ENCODE data around the gene RREB1. TPM values are rescaled to one million over a fixed set of nuclear protein-coding genes. Genes with fewer than 3 reads are reported as not detected.

The RREB1 gene
- total and polyA plus RNA-seq, 2 experiments from 2014 or later = 6.4 to 12.4 TPM

DNA sequence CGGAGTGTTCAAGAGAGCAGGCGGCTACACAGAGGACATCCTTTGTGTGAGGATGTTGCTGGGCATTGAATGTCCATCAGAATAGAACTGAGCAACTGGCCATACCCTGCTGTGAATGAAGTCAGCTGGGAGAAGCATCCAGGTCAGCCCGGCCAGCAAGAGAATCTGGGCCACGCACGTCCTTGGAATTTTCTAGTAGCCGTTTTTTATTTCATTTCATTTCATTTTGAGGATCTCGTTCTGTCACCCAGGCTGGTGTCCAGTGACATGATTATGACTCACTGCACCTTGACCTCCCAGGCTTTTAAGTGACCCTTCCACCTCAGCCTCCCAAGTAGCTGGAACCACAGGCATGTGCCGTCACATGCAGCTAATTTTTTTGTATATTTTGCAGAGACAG, 107.4 kb downstream of the RREB1 start:
- H3K79me2 ChIP-seq (ENCODE audit: insufficient read depth) = peaks cover 27% of the 10 kb centered on the region
- no peak overlapping the region for H3K4me2 ChIP-seq (ENCODE audit: unreplicated experiment)
- no peaks in the 10 kb centered on the region for H3F3A ChIP-seq (ENCODE audit: insufficient read depth)
- H3K36me3 ChIP-seq (ENCODE audit: low read depth) = peaks cover 32% of the 10 kb centered on the region
- no peak for TF ChIP-seq EZH2 (IDR thresholded peaks at IDR 0.05; ENCODE audit: insufficient read depth, poor library complexity, severe bottlenecking)
- no peak for TF ChIP-seq EZH2phosphoT487 (IDR thresholded peaks at IDR 0.05; ENCODE audit: insufficient read depth, low read depth)
- H3K27me3 ChIP-seq (replicated peaks; ENCODE audit: insufficient read depth) = no peaks in the 10 kb centered on the region
- no peaks in the 10 kb centered on the region for H3K9me3 ChIP-seq (ENCODE audit: low read depth)
- H2AFZ ChIP-seq = no peak overlapping the region
- no peak overlapping the region for H3K9ac ChIP-seq
- H4K20me1 ChIP-seq (ENCODE audit: insufficient read depth) = no peaks in the 10 kb centered on the region
- no peaks in the 10 kb centered on the region for H3K9me2 ChIP-seq (ENCODE audit: insufficient read depth)
- in situ Hi-C loops (cut with MboI) = no loop called here
- H3K27ac ChIP-seq = no peak overlapping the region
- peaks cover 5% of the 10 kb centered on the region for H3K4me1 ChIP-seq (ENCODE audit: insufficient read depth)
- no peak for DNase-seq
- H3K4me3 ChIP-seq = no peak overlapping the region
- WGBS, 2 experiments (ENCODE audit: low coverage in 1 of 2, low lambda C conversion rate in 2 of 2, missing lambda C conversion rate in 2 of 2) = 87 to 89% methylated on average over 8 of the region's 8 CpGs

DNA sequence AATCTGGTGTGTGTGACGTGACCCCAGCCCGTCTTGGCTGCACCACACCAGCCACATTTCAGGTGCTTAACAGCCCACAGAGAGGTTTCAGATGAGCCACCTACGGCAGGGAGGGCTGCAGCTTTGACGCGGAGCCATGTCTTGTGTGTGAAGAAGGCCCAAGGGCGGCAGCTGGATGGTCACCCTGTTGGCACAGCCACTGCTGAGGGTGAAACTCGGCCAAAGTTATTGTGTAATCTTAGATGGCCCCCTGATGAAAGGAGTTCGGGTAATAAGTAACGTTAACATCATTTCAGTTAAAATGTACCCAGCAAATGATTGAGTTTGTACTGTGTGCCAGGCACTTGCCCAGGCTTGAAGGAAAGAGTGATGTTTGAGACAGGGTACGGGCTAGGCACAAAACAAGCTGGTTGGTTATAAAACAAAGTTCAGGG, 108.1 kb downstream of the RREB1 start:
- no peaks in the 10 kb centered on the region for H3K9me2 ChIP-seq (ENCODE audit: insufficient read depth)
- no peak for DNase-seq
- 71 to 76% methylated on average over 10 of the region's 10 CpGs for WGBS, 2 experiments (ENCODE audit: low coverage in 1 of 2, low lambda C conversion rate in 2 of 2, missing lambda C conversion rate in 2 of 2)
- no peaks in the 10 kb centered on the region for H3F3A ChIP-seq (ENCODE audit: insufficient read depth)
- no peaks in the 10 kb centered on the region for H3K27me3 ChIP-seq (replicated peaks; ENCODE audit: insufficient read depth)
- H4K20me1 ChIP-seq (ENCODE audit: insufficient read depth) = no peaks in the 10 kb centered on the region
- H3K4me3 ChIP-seq = no peak overlapping the region
- no peak overlapping the region for H2AFZ ChIP-seq
- TF ChIP-seq EZH2phosphoT487 (IDR thresholded peaks at IDR 0.05; ENCODE audit: insufficient read depth, low read depth) (no peak), EZH2 (IDR thresholded peaks at IDR 0.05; ENCODE audit: insufficient read depth, poor library complexity, severe bottlenecking) (no peak)
- no peak overlapping the region for H3K9ac ChIP-seq
- H3K79me2 ChIP-seq (ENCODE audit: insufficient read depth) = peaks cover 34% of the 10 kb centered on the region
- H3K4me2 ChIP-seq (ENCODE audit: unreplicated experiment) = no peak overlapping the region
- peaks cover 5% of the 10 kb centered on the region for H3K4me1 ChIP-seq (ENCODE audit: insufficient read depth)
- peaks cover 32% of the 10 kb centered on the region for H3K36me3 ChIP-seq (ENCODE audit: low read depth)
- in situ Hi-C loops (cut with MboI) = no loop called here
- H3K27ac ChIP-seq = no peak overlapping the region
- no peaks in the 10 kb centered on the region for H3K9me3 ChIP-seq (ENCODE audit: low read depth)

DNA sequence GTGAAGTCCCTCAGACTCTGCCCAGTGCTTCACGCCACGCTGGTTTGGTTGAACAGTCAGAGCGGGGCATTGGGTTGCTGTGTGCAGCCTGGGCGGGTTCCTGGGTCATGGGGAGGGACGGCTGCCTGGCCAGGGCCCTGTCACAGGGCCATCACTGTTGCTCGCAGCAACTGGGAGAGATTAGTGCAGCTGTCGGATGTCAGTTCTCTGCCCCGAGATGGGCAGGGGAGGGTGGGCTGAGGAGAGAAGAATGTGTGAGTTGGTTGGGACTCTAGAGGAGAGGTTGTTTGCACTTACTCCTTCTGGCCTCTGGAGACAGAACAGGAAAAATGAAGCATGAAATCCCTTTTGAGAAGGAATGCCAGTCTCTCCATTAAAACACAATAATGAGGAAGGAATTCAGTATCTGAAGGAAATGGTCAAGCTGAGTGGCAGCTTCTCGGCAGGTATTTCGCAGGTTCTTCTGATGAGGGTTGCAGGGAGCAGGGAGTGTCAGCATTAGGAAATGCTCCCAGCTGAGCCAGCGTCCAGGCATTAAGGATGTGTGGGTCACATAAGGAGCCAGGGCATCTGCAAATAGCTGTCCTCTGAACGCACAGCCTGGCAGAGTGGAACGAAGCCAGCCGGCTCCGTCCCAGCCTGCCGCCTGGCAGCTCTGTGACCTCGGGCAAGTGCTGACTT, 109.3 kb downstream of the RREB1 start:
- TF ChIP-seq EZH2phosphoT487 (IDR thresholded peaks at IDR 0.05; ENCODE audit: insufficient read depth, low read depth) (no peak), EZH2 (IDR thresholded peaks at IDR 0.05; ENCODE audit: insufficient read depth, poor library complexity, severe bottlenecking) (no peak)
- H3K4me1 ChIP-seq (ENCODE audit: insufficient read depth) = peaks cover 5% of the 10 kb centered on the region
- DNase-seq = no peak
- H2AFZ ChIP-seq = no peak overlapping the region
- H4K20me1 ChIP-seq (ENCODE audit: insufficient read depth) = no peaks in the 10 kb centered on the region
- no peaks in the 10 kb centered on the region for H3K9me3 ChIP-seq (ENCODE audit: low read depth)
- no peak overlapping the region for H3K27ac ChIP-seq
- WGBS, 2 experiments (ENCODE audit: low coverage in 1 of 2, low lambda C conversion rate in 2 of 2, missing lambda C conversion rate in 2 of 2) = 81 to 86% methylated on average over 17 of the region's 17 CpGs
- no peaks in the 10 kb centered on the region for H3K9me2 ChIP-seq (ENCODE audit: insufficient read depth)
- H3K79me2 ChIP-seq (ENCODE audit: insufficient read depth) = peaks cover 41% of the 10 kb centered on the region
- in situ Hi-C loops (cut with MboI) = no loop called here
- H3K27me3 ChIP-seq (replicated peaks; ENCODE audit: insufficient read depth) = no peaks in the 10 kb centered on the region
- peaks cover 23% of the 10 kb centered on the region for H3K36me3 ChIP-seq (ENCODE audit: low read depth)
- no peak overlapping the region for H3K4me3 ChIP-seq
- no peak overlapping the region for H3K9ac ChIP-seq
- no peaks in the 10 kb centered on the region for H3F3A ChIP-seq (ENCODE audit: insufficient read depth)
- H3K4me2 ChIP-seq (ENCODE audit: unreplicated experiment) = no peak overlapping the region

DNA sequence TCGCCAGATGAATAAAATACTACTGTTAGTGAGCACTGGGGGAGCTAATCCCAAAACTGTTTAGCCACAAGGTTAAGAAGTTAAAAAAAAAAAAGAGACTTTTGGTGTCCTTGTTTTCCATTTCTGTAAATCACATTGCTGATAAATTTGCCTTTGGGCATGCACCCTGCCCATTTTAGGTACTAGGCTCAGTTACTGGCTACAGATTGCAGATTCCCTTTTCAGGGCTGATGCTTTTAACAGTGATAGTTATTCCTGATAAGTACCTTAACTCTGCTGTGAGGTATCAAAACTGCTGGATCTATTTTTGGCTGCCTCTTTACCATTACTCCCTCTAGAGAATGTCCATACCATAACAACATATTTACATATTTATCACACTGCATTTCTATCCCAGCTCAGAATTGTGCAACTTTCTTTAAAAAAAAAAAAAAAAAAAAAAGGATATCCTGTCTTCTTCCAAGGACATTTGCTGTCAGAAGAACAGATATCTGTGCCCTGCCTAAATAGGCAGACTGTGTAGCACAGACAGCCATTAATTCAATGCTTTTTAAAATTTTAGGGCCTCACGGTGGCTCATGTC, 110.7 kb downstream of the RREB1 start:
- Histone ChIP-seq H2AFZ (no peak overlapping the region), H3K79me2 (ENCODE audit: insufficient read depth) (peaks cover 49% of the 10 kb centered on the region), H3K36me3 (ENCODE audit: low read depth) (peaks cover 27% of the 10 kb centered on the region), H3K4me2 (ENCODE audit: unreplicated experiment) (no peak overlapping the region), H3K27ac (no peak overlapping the region), H3K9ac (no peak overlapping the region), H3K4me1 (ENCODE audit: insufficient read depth) (peaks cover 5% of the 10 kb centered on the region), H4K20me1 (ENCODE audit: insufficient read depth) (no peaks in the 10 kb centered on the region), H3K9me3 (ENCODE audit: low read depth) (no peaks in the 10 kb centered on the region), H3K9me2 (ENCODE audit: insufficient read depth) (no peaks in the 10 kb centered on the region), H3K4me3 (no peak overlapping the region), H3K27me3 (replicated peaks; ENCODE audit: insufficient read depth) (no peaks in the 10 kb centered on the region), H3F3A (ENCODE audit: insufficient read depth) (no peaks in the 10 kb centered on the region)
- in situ Hi-C loops (cut with MboI) = no loop called here
- WGBS, 2 experiments (ENCODE audit: low coverage in 1 of 2, low lambda C conversion rate in 2 of 2, missing lambda C conversion rate in 2 of 2) = 78 to 87% methylated on average over 2 of the region's 2 CpGs
- DNase-seq = peak; percentile 24
- TF ChIP-seq EZH2 (IDR thresholded peaks at IDR 0.05; ENCODE audit: insufficient read depth, poor library complexity, severe bottlenecking) = no peak
